Muscle of leg (tissue), 11 donors: ENCODE results near the gene KLHL35. TPM values are rescaled to one million over a fixed set of nuclear protein-coding genes. Genes with fewer than 3 reads are reported as not detected.

Experiments used
- DNase-seq: peaks from one replicate; pipeline ENCODE4 v3.0.0; 2013
- H3K27ac ChIP-seq: one replicate; pipeline ENCODE4 v1.5.1; 2013; ENCODE audit warnings: mild to moderate bottlenecking, low read length, control low read depth
- H3K27me3 ChIP-seq: one replicate; pipeline ENCODE4 v1.6.1; 2013; ENCODE audit warnings: low read length; ENCODE audit not compliant: control insufficient read depth, insufficient read depth
- H3K36me3 ChIP-seq: one replicate; pipeline ENCODE4 v1.6.1; 2013; ENCODE audit warnings: low read length; ENCODE audit not compliant: control insufficient read depth, insufficient read depth
- H3K4me1 ChIP-seq: one replicate; pipeline ENCODE4 v1.6.1; 2013; ENCODE audit warnings: low read length; ENCODE audit not compliant: control insufficient read depth, insufficient read depth
- H3K4me3 ChIP-seq: one replicate; pipeline ENCODE4 v1.5.1; 2013; ENCODE audit warnings: low read length, control low read depth
- H3K9me3 ChIP-seq: replicated peaks from 2 replicates; pipeline ENCODE4 v1.6.1; 2013; ENCODE audit warnings: low read depth, low read length; ENCODE audit not compliant: control insufficient read depth
- WGBS: methylation state at CpG from one replicate; pipeline ENCODE4 v1.1.5; 2013; ENCODE audit warnings: missing lambda C conversion rate; ENCODE audit not compliant: insufficient coverage; 5-methylcytosine and 5-hydroxymethylcytosine counted together
- polyA plus RNA-seq, 8 donors: library from polyadenylated mRNA; unstranded; fragments of 120-200 nt; gene quantifications; one replicate each; pipeline versions ENCODE4 v1.2.1 to v1.2.3, GENCODE V29; 2013; ENCODE audit warnings: inconsistent platforms in 1 of 8, low replicate concordance in 1 of 8; ENCODE audit not compliant: insufficient read length in 8 of 8, insufficient read depth in 1 of 8
- total RNA-seq: library from RNA; stranded (reverse); fragments of 120-200 nt; gene quantifications from one replicate; pipeline ENCODE4 v1.2.4, GENCODE V29; 2013

The KLHL35 gene
- total and polyA plus RNA-seq, 9 donors: 2.3 to 6.5 (median 4.2) TPM

GRCh38 chr11:75442161-75442885, 9.3 kb upstream of the KLHL35 start:
- Histone ChIP-seq H3K36me3 (no peaks in the 10 kb centered on the region), H3K9me3 (no peaks in the 10 kb centered on the region), H3K27me3 (peaks cover 2% of the 10 kb centered on the region), H3K4me1 (peaks cover 12% of the 10 kb centered on the region), H3K27ac (no peak overlapping the region), H3K4me3 (no peak overlapping the region)
- 64% methylated on average over 11 of the region's 15 CpGs for WGBS
- DNase-seq: no peak

DNA sequence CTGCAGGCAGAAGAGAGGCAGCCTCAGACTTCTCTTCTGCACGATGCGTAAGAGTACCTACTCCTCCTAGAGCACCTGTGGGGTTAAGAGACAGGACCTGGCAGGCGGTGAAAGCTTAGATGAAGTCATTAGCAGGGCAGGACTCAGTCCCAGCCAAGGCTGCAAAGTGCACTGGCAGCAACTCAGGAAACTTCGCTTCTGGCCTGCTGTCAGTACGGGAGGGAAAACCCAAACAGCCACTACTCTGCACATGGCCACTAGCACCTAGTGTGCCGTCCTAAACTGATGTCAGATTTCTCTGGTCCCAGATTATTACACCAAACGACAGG, 8.8 kb upstream of the KLHL35 start:
- WGBS: 45% methylated on average over 5 of the region's 7 CpGs
- DNase-seq: peak; percentile 48
- Histone ChIP-seq H3K36me3 (no peaks in the 10 kb centered on the region), H3K4me1 (peaks cover 12% of the 10 kb centered on the region), H3K27me3 (peaks cover 2% of the 10 kb centered on the region), H3K9me3 (no peaks in the 10 kb centered on the region), H3K4me3 (no peak overlapping the region), H3K27ac (no peak overlapping the region)

GRCh38 chr11:75440960-75441803, 8.2 kb upstream of the KLHL35 start:
- H3K27me3 ChIP-seq: peaks cover 2% of the 10 kb centered on the region
- 81% methylated on average over 24 of the region's 27 CpGs for WGBS
- peaks cover 12% of the 10 kb centered on the region for H3K4me1 ChIP-seq
- H3K36me3 ChIP-seq: no peaks in the 10 kb centered on the region
- DNase-seq: no peak
- H3K27ac ChIP-seq: no peak overlapping the region
- H3K9me3 ChIP-seq: no peaks in the 10 kb centered on the region
- H3K4me3 ChIP-seq: no peak overlapping the region

- peaks cover 2% of the 10 kb centered on the region for H3K27me3 ChIP-seq
- peaks cover 3% of the 10 kb centered on the region for H3K36me3 ChIP-seq
- no peak overlapping the region for H3K27ac ChIP-seq
- no peak for DNase-seq
- WGBS: 80% methylated on average over 13 of the region's 13 CpGs
- H3K9me3 ChIP-seq: no peaks in the 10 kb centered on the region
- H3K4me3 ChIP-seq: no peak overlapping the region
- peaks cover 9% of the 10 kb centered on the region for H3K4me1 ChIP-seq
Measured at GRCh38 chr11:75439495-75440120, 6.6 kb upstream of the KLHL35 start.

DNA sequence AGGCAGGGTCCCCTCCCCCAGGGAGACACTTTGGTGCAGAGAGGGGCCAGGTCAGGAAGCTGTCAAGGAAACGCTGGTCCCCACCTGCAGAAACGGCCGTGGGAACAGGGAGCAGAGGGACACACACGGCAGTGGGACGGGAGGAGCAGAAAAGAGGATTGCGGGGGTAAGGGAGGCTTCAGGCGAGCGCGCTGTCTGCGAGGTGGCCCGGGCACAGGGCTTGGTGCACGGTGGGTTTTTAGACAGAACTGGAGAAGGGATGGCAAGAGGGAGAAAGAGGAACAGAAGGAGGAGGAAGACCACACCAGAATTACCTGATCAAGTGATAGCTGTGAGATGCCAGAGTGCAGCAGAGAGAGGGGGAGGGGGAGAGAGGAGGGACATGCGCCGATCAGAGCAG, 6.0 kb upstream of the KLHL35 start:
- Histone ChIP-seq H3K9me3 (no peaks in the 10 kb centered on the region), H3K27ac (no peak overlapping the region), H3K4me1 (peaks cover 9% of the 10 kb centered on the region), H3K27me3 (peaks cover 2% of the 10 kb centered on the region), H3K4me3 (no peak overlapping the region), H3K36me3 (peaks cover 3% of the 10 kb centered on the region)
- DNase-seq: no peak
- WGBS: 51% methylated on average over 12 of the region's 14 CpGs

DNA sequence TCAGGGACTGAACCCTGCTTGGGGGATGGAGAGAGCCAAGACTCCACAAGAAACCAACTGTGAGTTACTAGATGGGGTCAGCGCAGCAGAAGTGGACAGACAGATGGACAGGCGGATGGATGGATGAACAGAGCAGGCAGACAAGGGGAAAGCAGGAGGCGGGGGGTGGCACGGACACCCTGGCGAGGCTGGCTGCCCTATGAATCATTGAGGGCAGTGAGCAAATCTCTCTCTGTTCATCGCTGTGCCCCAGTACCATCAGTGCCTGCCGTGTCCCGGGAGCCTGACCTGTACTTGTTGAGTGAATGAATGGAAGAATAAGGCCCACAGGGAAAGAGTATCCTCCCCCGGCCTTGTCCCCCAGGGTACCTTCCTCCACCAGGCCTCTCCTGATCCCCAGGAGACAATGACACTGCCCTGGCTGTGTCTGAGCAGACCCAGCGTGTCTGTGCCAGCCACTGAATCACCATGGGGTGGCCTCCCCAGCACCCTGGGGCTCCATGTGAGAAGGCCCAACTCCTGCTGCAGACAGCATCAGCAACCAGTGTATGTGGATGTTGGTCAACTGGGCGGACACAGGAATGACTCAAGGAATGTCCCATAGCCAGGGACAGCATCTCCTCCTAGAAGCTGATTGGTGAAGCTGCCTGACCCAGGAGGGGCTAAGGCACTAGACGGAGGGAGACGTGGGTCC, 5.1 kb upstream of the KLHL35 start:
- H3K27ac ChIP-seq: no peak overlapping the region
- H3K36me3 ChIP-seq: peaks cover 3% of the 10 kb centered on the region
- 81% methylated on average over 10 of the region's 13 CpGs for WGBS
- DNase-seq: no peak
- peaks cover 7% of the 10 kb centered on the region for H3K27me3 ChIP-seq
- H3K4me1 ChIP-seq: peaks cover 16% of the 10 kb centered on the region
- H3K9me3 ChIP-seq: no peaks in the 10 kb centered on the region
- no peak overlapping the region for H3K4me3 ChIP-seq

DNA sequence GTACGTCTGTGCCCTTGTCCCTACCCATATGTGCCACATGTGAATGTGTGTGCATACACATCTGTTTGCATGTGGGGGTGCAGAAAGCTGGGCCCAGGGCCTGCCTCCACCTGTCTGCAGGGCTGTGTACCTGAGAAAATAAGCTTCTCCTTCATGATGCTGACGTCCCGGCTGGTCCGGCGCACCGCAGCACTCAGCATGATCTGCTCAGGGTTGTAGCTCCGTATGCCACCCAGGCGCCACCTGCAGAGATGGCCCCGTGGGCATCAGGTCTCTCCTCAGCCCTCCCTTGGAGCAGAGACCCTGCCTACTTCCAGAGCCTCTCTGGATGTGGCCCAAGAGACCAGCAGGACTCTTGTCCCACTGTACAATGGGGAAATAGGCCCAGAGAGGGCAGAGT, 3.8 kb upstream of the KLHL35 start:
- H3K27ac ChIP-seq: no peak overlapping the region
- no peaks in the 10 kb centered on the region for H3K9me3 ChIP-seq
- H3K4me1 ChIP-seq: peaks cover 22% of the 10 kb centered on the region
- H3K36me3 ChIP-seq: peaks cover 3% of the 10 kb centered on the region
- DNase-seq: no peak
- WGBS: 88% methylated on average over 7 of the region's 9 CpGs
- peaks cover 18% of the 10 kb centered on the region for H3K27me3 ChIP-seq
- H3K4me3 ChIP-seq: no peak overlapping the region

- Histone ChIP-seq H3K27ac (no peak overlapping the region), H3K4me1 (peaks cover 29% of the 10 kb centered on the region), H3K4me3 (no peak overlapping the region), H3K36me3 (peaks cover 3% of the 10 kb centered on the region), H3K27me3 (peaks cover 30% of the 10 kb centered on the region), H3K9me3 (no peaks in the 10 kb centered on the region)
- WGBS: 86% methylated on average over 9 of the region's 9 CpGs
- DNase-seq: no peak
Measured at GRCh38 chr11:75435571-75435925, 2.5 kb upstream of the KLHL35 start.

- peaks cover 32% of the 10 kb centered on the region for H3K27me3 ChIP-seq
- DNase-seq: no peak
- H3K27ac ChIP-seq: no peak overlapping the region
- H3K9me3 ChIP-seq: no peaks in the 10 kb centered on the region
- 88% methylated on average over 11 of the region's 12 CpGs for WGBS
- H3K4me1 ChIP-seq: peaks cover 30% of the 10 kb centered on the region
- H3K4me3 ChIP-seq: no peak overlapping the region
- H3K36me3 ChIP-seq: peaks cover 3% of the 10 kb centered on the region
Measured at GRCh38 chr11:75434886-75435570, 2.0 kb upstream of the KLHL35 start.
